ENCODE results near the gene ITGB2.

DNA sequence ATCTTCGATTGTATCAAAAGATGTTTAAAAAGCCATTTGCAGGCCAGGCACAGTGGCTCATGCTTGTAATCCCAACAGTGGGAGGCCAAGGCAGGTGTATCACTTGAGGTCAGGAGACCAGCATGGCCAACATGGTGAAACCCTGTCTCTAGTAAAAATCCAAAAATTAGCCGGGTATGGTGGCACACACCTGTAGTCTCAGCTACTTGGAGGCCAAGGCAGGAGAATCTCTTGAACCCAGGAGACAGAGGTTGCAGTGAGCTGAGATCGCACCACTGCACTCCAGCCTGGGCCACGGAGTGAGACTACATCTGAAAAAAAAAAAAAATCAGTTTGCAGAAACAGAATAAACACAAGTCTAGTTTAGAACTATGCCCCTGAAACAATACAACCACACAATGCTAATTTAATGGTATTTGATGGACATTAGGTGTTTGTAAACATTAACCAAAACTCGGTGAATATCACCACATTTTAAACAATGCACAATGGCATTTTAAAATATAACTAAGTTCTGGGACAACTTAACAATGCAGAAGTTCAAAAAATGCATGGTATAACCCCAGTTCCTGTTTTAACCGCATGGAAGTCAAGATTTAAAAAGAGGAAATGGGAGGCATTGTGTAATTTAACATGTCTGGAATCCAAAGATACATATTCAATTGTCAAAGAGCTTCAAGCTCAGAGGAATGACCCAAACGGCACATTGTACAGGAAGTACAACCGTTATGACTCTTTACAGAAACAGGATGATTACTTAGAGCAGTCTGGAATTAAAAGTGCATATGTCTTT, 40.1 kb downstream of the ITGB2 start:
- TF ChIP-seq, protein P1, sequence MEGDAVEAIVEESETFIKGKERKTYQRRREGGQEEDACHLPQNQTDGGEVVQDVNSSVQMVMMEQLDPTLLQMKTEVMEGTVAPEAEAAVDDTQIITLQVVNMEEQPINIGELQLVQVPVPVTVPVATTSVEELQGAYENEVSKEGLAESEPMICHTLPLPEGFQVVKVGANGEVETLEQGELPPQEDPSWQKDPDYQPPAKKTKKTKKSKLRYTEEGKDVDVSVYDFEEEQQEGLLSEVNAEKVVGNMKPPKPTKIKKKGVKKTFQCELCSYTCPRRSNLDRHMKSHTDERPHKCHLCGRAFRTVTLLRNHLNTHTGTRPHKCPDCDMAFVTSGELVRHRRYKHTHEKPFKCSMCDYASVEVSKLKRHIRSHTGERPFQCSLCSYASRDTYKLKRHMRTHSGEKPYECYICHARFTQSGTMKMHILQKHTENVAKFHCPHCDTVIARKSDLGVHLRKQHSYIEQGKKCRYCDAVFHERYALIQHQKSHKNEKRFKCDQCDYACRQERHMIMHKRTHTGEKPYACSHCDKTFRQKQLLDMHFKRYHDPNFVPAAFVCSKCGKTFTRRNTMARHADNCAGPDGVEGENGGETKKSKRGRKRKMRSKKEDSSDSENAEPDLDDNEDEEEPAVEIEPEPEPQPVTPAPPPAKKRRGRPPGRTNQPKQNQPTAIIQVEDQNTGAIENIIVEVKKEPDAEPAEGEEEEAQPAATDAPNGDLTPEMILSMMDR (IDR thresholded peaks at IDR 0.05; ENCODE audit: low read length), result no peak
- no peak for TF ChIP-seq EZH2 (IDR thresholded peaks at IDR 0.05; ENCODE audit: borderline replicate concordance, low read length)

All from OCI-LY1 (cell line).